Suprapubic skin (tissue), 4 donors: ENCODE measurements around the gene ERC2. TPM values are rescaled to one million over a fixed set of nuclear protein-coding genes. Genes with fewer than 3 reads are reported as not detected.

Experiments
- DNase-seq, 2 donors: peaks; one replicate each; pipeline ENCODE4 v3.0.0-alpha.2; 2019; ENCODE audit warnings: low spot score in 2 of 2
- H3K27ac ChIP-seq: fragments of 200-600 bp; sonication (generic); one replicate; pipeline ENCODE4 v1.5.1; 2019
- H3K27me3 ChIP-seq: fragments of 200-600 bp; sonication (generic); one replicate; pipeline ENCODE4 v1.5.1; 2019
- H3K36me3 ChIP-seq: fragments of 200-600 bp; sonication (generic); one replicate; pipeline ENCODE4 v1.5.1; 2019
- H3K4me1 ChIP-seq: fragments of 200-600 bp; sonication (generic); one replicate; pipeline ENCODE4 v1.5.1; 2019
- H3K4me3 ChIP-seq: fragments of 200-600 bp; sonication (generic); one replicate; pipeline ENCODE4 v1.5.1; 2019; ENCODE audit warnings: mild to moderate bottlenecking
- H3K9me3 ChIP-seq: fragments of 200-600 bp; sonication (generic); one replicate; pipeline ENCODE4 v1.5.1; 2019
- EP300 ChIP-seq: sonication (generic); formaldehyde crosslinking; IDR thresholded peaks from one replicate; pipeline ENCODE4 v1.6.1; 2017; ENCODE audit warnings: antibody characterized with exemption
- POLR2A ChIP-seq, 2 donors: fragments of 450-650 bp; IDR thresholded peaks; one replicate each; pipeline ENCODE4 v1.6.1; 2017; ENCODE audit warnings: antibody characterized with exemption in 2 of 2, mild to moderate bottlenecking in 2 of 2, moderate library complexity in 2 of 2
- POLR2AphosphoS5 ChIP-seq, 3 donors: sonication (generic); formaldehyde crosslinking; IDR thresholded peaks; one replicate each; pipeline ENCODE4 v1.6.1; 2017; ENCODE audit warnings: antibody characterized with exemption in 3 of 3
- WGBS: methylation state at CpG from one replicate; pipeline ENCODE4 v1.1.5; 2018; 5-methylcytosine and 5-hydroxymethylcytosine counted together
- total RNA-seq, 4 donors: library from RNA; depleted of rRNA; stranded (reverse); fragments of >200 nt; gene quantifications; one replicate each; pipeline ENCODE4 v1.1.0, GENCODE V29; 2016
- TF ChIP-seq, protein P1 (sequence below), 2 donors: fragments of 200-600 bp in 1 of 2; fragments of 450-650 bp in 1 of 2; sonication (generic) in 1 of 2; IDR thresholded peaks; one replicate each; pipeline ENCODE4 v1.5.1; 2016 to 2019; ENCODE audit warnings: antibody characterized with exemption in 2 of 2, mild to moderate bottlenecking in 1 of 2, moderate library complexity in 1 of 2

Gene ERC2
- total RNA-seq, 4 donors from 2014 or later: 0.21 TPM; not detected in 3

DNA sequence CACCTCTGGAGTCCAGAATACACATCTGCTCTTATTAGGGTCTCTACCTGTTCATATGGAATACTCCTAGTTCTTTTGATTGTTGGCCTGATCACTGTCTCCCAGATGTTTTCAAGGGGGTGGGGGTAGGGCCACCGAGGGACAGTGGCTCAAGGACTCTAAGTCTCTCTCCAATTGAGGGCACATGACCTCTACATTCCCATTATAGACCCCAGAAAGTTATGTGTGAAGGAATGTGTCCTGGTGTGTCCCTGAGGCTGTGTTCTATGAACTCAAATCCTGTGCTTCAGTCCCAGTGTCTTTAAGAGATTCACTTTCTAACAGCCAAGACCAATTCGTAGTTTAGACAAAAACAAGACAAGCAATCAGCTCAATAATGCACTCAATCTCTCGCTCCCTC is 357.4 kb downstream of the ERC2 start:
- no peak for TF ChIP-seq POLR2A (IDR thresholded peaks at IDR 0.05)
- no peak for TF ChIP-seq POLR2AphosphoS5 (IDR thresholded peaks at IDR 0.05)
- TF ChIP-seq, protein P1, sequence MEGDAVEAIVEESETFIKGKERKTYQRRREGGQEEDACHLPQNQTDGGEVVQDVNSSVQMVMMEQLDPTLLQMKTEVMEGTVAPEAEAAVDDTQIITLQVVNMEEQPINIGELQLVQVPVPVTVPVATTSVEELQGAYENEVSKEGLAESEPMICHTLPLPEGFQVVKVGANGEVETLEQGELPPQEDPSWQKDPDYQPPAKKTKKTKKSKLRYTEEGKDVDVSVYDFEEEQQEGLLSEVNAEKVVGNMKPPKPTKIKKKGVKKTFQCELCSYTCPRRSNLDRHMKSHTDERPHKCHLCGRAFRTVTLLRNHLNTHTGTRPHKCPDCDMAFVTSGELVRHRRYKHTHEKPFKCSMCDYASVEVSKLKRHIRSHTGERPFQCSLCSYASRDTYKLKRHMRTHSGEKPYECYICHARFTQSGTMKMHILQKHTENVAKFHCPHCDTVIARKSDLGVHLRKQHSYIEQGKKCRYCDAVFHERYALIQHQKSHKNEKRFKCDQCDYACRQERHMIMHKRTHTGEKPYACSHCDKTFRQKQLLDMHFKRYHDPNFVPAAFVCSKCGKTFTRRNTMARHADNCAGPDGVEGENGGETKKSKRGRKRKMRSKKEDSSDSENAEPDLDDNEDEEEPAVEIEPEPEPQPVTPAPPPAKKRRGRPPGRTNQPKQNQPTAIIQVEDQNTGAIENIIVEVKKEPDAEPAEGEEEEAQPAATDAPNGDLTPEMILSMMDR (IDR thresholded peaks at IDR 0.05): no peak
- TF ChIP-seq EP300: no peak
- Histone ChIP-seq H3K36me3 (no peaks in the 10 kb centered on the region), H3K27me3 (no peaks in the 10 kb centered on the region), H3K27ac (no peak overlapping the region), H3K4me3 (no peak overlapping the region), H3K9me3 (peaks cover 5% of the 10 kb centered on the region), H3K4me1 (no peaks in the 10 kb centered on the region)
- DNase-seq: no peak
- 65% methylated on average over 3 of the region's 3 CpGs for WGBS

GRCh38 chr3:56107157-56107556 is 361.1 kb downstream of the ERC2 start:
- no peak for DNase-seq
- H3K4me3 ChIP-seq: no peak overlapping the region
- no peaks in the 10 kb centered on the region for H3K9me3 ChIP-seq
- no peaks in the 10 kb centered on the region for H3K36me3 ChIP-seq
- H3K27ac ChIP-seq: no peak overlapping the region
- no peaks in the 10 kb centered on the region for H3K27me3 ChIP-seq
- H3K4me1 ChIP-seq: no peaks in the 10 kb centered on the region
- TF ChIP-seq EP300: no peak
- TF ChIP-seq POLR2A (IDR thresholded peaks at IDR 0.05): no peak
- TF ChIP-seq POLR2AphosphoS5 (IDR thresholded peaks at IDR 0.05): no peak
- TF ChIP-seq, protein P1 (IDR thresholded peaks at IDR 0.05): no peak

DNA sequence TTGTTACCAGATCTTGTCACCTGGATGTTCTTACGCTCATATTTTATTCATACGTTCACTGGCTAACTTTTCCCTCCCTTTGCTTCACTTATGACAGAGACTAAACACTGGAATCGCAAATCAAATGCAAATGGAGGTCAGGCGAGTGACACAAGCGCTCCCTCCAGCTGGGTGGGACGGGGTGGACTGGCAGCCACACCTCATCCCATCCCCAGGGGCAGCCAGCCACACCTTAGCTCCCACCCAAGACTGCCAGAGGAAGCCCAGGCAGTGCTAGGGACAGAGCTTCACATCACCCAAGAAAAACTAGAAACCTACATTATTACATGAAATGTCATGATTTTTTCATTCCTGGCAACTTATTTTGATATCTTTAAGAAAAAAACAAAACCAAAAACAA is 366.2 kb downstream of the ERC2 start:
- no peak overlapping the region for H3K27ac ChIP-seq
- DNase-seq: no peak
- H3K9me3 ChIP-seq: no peaks in the 10 kb centered on the region
- TF ChIP-seq, protein P1 (IDR thresholded peaks at IDR 0.05): no peak
- TF ChIP-seq POLR2A (IDR thresholded peaks at IDR 0.05) (no peak), EP300 (no peak), POLR2AphosphoS5 (IDR thresholded peaks at IDR 0.05) (no peak)
- 89% methylated on average over 6 of the region's 6 CpGs for WGBS
- H3K27me3 ChIP-seq: no peaks in the 10 kb centered on the region
- no peaks in the 10 kb centered on the region for H3K36me3 ChIP-seq
- no peaks in the 10 kb centered on the region for H3K4me1 ChIP-seq
- no peak overlapping the region for H3K4me3 ChIP-seq

- Histone ChIP-seq H3K4me1 (no peaks in the 10 kb centered on the region), H3K27me3 (no peaks in the 10 kb centered on the region), H3K9me3 (no peaks in the 10 kb centered on the region), H3K4me3 (no peak overlapping the region), H3K36me3 (no peaks in the 10 kb centered on the region), H3K27ac (no peak overlapping the region)
- no peak for DNase-seq
- 78% methylated on average over 6 of the region's 6 CpGs for WGBS
- TF ChIP-seq EP300 (no peak), POLR2A (IDR thresholded peaks at IDR 0.05) (no peak)
These were observed 366.7 kb downstream of the ERC2 start for GRCh38 chr3:56101576-56101975.

GRCh38 chr3:56096999-56097398 is 371.3 kb downstream of the ERC2 start:
- no peak overlapping the region for H3K27ac ChIP-seq
- H3K9me3 ChIP-seq: no peaks in the 10 kb centered on the region
- 32% methylated on average over 2 of the region's 2 CpGs for WGBS
- H3K4me3 ChIP-seq: no peak overlapping the region
- DNase-seq: no peak
- H3K27me3 ChIP-seq: no peaks in the 10 kb centered on the region
- no peaks in the 10 kb centered on the region for H3K36me3 ChIP-seq
- no peaks in the 10 kb centered on the region for H3K4me1 ChIP-seq
- TF ChIP-seq POLR2A (IDR thresholded peaks at IDR 0.05) (no peak), POLR2AphosphoS5 (IDR thresholded peaks at IDR 0.05) (no peak), EP300 (no peak)
- TF ChIP-seq, protein P1 (IDR thresholded peaks at IDR 0.05): no peak

GRCh38 chr3:56094170-56094569 is 374.1 kb downstream of the ERC2 start:
- H3K36me3 ChIP-seq: no peaks in the 10 kb centered on the region
- H3K9me3 ChIP-seq: no peaks in the 10 kb centered on the region

More at GRCh38 chr3:56094170-56094569, 374.1 kb downstream of the ERC2 start:
- Histone ChIP-seq H3K27ac (no peak overlapping the region), H3K4me1 (no peaks in the 10 kb centered on the region), H3K27me3 (no peaks in the 10 kb centered on the region), H3K4me3 (no peak overlapping the region)
- TF ChIP-seq EP300 (no peak), POLR2A (IDR thresholded peaks at IDR 0.05) (no peak), POLR2AphosphoS5 (IDR thresholded peaks at IDR 0.05) (no peak)
- TF ChIP-seq, protein P1 (IDR thresholded peaks at IDR 0.05): no peak
- no peak for DNase-seq
